Gastroesophageal sphincter (tissue), 3 donors: Measurements from ENCODE around the gene PANK4.

Experiments used
- CTCF ChIP-seq, 4 experiments: fragments of 200-600 bp in 2 of 4; fragments of 450-650 bp in 2 of 4; sonication (generic) in 1 of 4; IDR thresholded peaks; one replicate each; pipeline ENCODE4 v1.5.1; 2017 to 2019; ENCODE audit warnings: antibody characterized with exemption in 4 of 4, mild to moderate bottlenecking in 2 of 4, moderate library complexity in 2 of 4
- POLR2A ChIP-seq, 2 donors: fragments of 450-650 bp; IDR thresholded peaks; one replicate each; pipeline ENCODE4 v1.6.1; 2017; ENCODE audit warnings: antibody characterized with exemption in 2 of 2, mild to moderate bottlenecking in 2 of 2, moderate library complexity in 1 of 2

- TF ChIP-seq CTCF (IDR thresholded peaks at IDR 0.05) (no peak), POLR2A (IDR thresholded peaks at IDR 0.05) (no peak)
Observed at GRCh38 chr1:2472109-2472508, 54.3 kb downstream of the PANK4 start.
